Esophagus mucosa (tissue), 1 donor: Measurements from ENCODE around the gene CHMP5. TPM values are rescaled to one million over a fixed set of nuclear protein-coding genes. Genes with fewer than 3 reads are reported as not detected.

Experiments used
- ATAC-seq: fragments of 200-7000 bp; cut with Tn5 transposase; one replicate; pipeline ENCODE4 v1.9.1; 2020
- total RNA-seq: library from RNA; stranded (reverse); gene quantifications from one replicate; pipeline ENCODE4 v1.2.4, GENCODE V29; 2023
- donor health status: DM: yes; HTN: yes; CAD: no.

The CHMP5 gene
- total RNA-seq, 1 donor from 2014 or later = 46.6 TPM

DNA sequence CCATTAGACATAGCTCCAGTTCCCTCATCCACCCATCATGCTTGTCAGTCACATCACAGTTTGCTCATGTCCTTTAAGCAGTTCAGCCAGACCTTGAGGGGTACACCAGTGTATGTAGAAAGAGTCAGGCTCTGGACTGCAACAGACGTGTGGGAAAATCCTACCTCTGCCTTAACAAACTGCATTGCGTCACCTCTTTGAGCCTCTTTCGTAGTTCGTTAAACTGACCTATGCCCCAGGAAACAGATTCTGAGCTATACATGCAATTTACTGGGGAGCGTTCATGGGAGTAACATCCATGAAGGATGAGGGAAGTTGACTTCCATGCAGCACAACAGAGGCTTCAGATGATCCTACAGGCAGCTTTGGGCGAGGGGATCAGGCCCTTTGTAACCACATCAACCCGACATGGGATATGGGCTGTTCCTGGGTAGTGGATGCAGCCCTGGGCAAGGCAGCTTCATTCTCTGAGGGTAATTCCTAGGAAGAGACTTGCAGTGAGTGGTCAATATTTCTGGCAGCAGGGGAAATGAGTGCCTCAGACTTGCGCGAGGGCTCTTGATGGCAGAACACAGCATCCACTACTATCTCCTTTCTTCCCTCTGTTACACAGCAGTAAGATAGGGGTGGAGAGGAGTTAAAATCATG is 20.6 kb upstream of the CHMP5 start:
- ATAC-seq = no peak

DNA sequence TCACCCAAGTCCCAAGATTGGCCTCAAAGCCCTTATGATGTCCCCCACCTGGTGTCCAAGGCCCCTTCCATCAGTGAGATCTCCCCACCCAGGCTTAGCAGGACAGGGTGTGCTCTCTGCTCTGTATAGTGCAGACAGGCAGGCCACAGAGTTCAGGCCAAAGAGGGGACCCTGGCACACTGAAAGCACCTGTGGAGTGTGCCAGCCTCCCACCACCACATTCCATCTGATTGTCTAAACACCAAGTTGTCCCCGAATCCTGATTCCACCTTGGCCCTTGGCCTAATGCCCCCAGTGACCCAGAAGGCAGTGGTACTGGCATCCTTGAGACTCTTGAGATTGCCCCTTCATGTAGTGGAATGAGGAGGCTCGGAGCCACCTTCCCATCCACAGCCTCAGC is 19.5 kb upstream of the CHMP5 start:
- ATAC-seq = no peak

DNA sequence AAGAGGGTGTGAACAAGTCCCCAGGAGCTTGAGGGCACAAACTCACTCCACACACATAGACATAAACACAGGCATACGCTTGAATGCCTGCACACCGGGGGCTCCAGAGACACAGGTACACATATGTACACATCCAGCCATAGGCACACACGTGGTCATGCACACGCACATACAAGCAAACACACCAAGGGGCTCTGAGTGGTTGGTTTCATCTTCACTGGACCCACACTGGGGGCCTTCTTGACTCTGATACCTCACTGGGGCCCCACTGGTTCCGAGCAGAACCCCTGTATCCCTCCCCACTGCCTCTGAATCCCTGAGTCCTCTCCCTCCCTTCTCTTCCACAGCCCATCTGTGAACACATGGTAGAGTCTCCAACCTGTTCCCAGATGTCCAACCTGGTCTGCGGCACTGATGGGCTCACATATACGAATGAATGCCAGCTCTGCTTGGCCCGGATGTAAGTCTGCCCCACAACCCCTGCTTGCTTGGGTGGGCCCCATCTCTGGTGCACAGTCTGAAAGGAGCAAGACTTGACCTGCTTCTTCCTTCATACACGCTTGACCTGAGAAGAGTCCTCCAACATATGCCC is 18.5 kb upstream of the CHMP5 start:
- no peak for ATAC-seq

DNA sequence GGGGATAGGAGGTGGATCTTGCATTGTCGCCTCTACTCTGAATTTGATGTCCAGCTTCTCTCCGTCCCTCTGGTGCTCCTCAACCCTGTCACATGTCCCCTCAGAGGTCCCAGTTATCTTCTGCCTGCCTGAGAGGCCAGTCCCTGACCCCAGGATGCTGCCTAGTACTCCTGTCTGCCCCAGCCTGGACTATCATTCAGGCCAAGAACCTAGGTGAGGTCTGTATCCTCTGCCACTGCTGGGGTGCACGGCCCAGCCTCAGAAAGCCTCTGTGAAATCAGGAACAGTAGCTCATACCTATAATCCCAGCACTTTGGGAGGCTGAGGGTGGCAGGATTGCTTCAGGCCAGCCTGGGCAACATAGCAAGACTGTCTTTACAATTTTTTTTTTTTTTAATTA is 16.2 kb upstream of the CHMP5 start:
- ATAC-seq = no peak

DNA sequence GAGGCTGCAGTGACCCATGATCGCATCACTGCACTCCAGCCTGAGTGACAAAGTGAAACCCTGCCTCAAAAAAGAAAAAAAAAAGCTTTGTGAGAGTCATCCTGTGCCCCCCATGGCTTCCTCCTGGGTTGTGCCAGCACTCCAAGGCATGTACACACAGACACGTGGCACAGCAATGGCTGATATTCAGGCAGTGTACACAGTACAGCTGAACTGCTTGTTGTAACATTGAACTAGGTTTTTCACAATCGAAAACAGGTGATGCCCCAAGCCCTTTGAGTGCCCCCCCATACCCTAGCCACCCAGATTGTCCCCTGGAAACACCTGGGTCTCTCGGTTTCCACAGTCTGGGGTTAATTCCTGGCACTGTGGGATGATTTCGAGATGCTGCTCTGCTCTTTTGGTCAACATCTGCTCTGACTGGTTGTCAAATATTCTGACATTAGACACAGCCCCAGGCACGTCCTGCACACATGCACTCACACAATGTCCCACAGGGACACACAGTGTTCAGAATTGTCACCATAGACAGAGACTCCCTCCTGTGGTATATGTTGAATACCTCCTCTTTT is 15.7 kb upstream of the CHMP5 start:
- ATAC-seq = peak; percentile 6

DNA sequence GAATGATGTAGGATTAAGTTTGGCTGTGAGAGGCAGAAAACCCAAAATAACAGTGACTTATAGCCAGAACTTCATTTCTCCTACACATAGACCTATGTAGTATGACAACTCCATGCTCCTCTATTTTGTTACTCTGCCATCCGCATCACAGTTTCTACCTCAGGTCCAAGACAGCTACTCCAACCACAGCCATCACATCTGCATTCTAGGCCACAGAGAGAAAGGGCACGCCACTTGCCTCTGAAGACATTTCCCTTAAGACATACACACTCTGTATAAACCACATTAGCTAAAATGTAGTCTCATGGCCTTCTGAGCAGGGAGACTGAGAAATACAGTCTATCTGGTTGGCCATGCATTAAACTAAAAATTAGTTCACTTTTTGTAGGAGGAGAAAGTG is 14.9 kb upstream of the CHMP5 start:
- no peak for ATAC-seq

DNA sequence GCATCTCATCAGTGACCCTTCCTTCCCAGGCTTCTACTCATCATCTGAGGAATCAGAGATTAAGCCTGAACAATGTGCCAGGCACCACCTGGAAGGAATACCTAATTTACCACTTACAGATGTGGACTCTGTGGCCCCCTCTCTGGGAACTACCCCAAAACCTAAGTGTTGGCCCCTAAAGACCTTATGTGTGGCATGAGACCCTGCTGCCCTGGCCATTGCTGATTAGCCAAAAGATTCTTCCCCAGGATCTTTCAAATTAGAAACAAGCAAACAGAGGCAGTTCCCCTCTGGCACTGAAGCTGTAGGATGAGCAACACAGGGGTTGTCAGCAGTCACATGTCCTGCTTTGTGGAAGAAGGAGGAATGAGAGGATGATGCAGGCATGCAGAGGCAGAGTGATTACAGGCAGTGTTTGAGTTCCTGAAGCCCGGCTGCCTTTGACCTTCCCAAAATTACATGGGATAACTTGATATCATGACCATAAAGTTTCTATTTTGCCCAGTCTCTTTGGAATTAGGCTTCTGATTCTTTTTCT is 14.3 kb upstream of the CHMP5 start:
- peak; percentile 36 for ATAC-seq

DNA sequence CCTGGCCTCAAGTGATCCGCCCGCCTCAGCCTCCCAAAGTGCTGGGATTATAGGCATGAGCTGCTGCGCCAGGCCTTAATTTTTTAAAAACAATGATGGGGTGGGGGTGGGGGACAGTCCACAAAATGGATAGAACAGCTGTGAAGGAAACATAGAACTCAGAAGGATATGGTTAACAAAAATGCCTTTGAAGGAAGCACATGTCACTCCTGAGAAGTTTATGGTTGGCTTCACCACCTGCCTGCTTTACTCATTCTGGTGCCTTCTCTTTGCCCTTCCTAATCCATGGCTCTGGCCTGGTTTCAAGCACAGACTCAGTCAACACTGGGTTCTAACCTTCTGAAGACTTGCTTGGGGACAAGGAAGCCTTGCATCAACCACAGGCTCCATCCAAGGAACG is 10.6 kb upstream of the CHMP5 start:
- no peak for ATAC-seq

DNA sequence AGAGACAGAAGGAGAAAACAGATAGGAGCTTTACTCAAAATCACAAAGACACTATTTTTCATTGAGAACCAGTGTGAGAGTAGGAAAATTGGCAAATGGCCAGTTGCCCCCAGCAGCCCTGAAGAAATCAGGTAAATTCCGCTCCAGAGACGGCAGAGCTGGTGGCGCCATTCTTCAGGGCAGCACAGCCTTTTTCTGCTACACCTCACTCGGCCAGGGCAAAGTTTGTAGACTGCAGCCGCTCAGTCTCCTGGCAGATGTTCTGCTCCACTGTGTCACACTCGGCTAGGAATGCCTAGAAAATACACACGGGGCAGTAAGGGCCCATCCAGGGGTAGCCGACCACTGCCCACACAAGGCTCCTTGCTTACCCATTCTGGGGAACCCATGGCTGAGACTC is 9.8 kb upstream of the CHMP5 start:
- ATAC-seq = no peak

DNA sequence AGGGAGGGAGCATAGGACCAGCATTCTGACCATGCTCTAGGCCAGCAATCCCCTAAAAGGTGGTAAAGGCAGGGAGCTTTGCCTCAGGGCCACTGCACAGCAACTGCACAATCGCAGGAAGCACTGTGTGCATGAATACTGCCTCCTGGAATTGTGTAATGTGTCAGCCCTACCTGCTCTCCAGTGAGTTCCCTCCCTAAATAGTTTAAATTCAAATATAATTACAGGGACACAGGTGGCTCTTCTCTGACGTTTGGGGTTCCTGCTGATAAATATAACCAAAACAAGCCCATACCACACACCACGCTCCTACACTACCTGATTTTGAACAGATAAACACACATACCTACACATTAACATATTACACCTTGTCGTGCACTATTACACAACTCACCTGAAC is 9.4 kb upstream of the CHMP5 start:
- no peak for ATAC-seq

DNA sequence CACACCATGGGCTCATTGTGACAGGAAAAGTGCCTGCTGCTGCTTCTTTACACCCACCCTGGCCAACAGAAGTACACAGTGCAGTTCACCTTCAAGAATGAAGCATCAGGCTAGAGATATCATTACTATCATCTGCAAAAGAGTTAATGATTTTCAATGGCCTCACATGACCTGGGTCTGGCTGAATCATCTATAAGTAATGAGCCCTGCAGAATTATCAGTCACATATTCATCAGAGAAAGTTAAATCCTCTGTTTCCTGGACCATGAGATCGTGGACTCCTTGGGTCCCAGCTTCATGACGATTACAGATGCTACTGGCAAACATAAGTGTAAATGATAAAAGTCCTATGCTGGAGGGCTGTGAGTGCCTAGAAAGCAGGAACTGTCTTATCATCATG is 8.6 kb upstream of the CHMP5 start:
- ATAC-seq = no peak

DNA sequence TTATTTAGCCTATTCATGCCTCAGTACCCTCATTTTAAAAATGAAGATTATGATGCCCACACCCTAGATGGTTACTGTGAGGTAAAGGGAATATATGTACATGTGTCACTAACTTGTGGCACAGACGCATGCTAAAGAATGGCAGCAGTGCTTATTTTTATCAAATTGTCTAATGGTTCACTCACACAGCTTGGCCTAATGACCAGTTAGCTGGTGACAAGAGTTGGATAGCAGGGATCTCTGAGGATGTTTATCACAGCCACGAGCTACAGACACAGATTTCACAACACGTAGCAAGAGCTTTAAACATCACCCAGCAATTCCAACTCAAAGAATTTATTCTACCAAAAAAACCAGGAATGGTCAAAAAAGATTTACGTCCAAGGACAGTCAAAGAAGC is 7.6 kb upstream of the CHMP5 start:
- ATAC-seq = no peak

DNA sequence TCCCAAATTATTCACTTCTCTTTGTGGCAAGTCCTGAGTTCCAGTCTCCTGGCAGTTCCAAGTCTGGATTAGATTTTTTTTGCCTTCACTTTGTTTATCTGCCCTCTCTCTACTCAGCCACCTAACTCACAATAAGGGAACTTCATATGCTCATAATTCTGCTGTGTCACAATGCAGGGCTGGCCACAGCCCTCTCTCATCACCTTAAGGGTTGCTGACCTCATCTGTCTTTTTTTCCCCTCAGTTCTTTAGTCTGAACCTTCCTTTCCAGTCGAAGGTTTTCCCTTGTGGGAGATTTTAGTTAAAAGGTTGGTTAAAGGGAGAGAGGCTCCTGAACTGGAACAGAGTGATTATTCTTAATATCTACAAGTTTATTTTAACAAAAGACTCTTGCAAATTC is 4.5 kb upstream of the CHMP5 start:
- ATAC-seq = no peak

DNA sequence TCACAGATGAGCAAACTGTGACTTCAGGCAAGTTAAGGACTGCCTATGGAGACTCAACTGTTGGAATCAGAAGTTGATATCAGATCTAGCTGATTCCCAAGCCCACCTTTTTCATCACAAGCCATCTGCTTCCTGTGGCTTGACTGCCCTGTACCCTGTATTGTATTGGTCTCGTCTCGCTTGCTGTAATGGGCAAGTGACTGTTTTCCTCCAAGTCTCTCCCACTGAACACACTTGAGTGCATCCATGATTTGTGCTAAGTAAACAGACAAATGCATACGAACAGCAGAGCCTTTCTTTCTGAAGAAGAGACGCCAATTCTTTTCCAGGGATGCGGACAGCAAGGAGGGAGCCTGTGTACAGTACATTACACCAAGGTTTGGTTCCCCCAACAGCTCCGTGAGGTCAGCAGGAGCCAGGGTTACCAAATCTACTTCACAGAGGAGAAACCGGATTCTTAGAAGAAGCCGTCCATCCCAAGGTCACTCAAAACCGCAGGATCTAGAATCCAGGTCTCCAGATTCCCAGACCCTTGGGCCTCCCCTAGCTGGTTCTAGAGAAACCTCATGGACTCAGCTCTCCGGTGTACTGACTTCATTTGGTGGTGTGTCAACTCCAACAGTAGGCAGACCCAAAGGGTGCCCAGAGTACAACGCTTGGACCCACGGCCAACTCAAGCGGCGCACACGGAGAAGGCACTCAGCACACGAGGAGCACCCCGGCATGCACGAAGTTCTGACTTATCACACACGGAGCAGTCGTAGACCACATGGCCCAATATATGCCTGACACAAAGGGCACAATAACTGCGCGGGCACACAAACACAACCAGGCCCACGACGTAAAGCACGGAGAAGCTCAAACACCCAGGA is 1.5 kb upstream of the CHMP5 start:
- ATAC-seq = peak; percentile 5

DNA sequence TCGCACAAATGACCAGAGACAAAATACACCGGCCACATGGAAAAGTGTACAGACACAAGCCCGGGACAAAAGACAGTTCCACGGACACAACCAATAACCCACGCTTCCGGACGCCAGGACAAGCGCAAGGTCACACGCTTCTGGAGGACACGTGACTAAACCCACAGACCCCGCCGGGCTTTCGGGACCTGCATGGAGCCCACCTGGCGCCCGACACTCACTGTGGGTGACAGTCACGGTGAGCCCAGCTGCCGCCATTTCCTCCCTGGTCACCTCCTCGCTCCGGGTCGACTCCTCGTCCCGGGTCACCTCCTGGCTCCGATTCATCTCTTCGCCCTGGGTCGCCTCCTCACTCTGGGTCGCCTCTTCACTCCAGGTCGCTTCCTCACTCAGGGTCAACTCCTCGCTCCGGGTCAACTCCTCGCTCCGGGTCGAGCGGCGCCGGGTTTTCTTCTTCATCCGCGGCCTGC is 811 bp upstream of the CHMP5 start:
- ATAC-seq = peak; percentile 17

DNA sequence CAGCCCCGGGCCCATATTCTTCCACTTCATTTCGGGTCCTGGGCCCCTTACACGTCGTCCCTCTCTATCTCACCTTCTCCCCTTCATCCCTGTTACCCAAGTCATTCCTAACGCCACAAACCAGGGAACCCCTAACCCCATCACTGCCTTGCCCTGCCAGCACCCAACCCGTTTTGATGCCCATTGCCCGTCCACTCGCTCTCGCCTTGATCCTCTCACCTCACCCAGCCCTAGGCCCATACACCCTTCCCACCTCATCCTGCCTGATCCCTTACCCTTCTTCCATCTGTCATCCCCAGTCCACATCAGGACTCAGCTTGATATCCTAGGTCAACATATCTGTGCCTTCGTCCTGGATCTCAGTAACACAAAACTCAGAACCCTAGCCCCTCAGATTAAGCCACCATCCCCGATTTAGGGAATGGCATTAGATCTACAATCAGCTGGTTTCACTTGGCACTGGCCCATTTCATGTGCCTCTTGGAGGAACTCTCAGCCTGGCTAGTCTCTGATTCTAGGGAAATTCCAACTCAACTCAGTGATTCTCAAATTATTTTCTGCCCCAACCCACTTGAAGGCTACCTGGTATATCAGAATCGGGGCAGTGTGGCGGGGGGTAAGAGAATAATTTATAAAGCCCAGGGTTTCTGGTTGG is 489 bp downstream of the CHMP5 start:
- no peak for ATAC-seq

DNA sequence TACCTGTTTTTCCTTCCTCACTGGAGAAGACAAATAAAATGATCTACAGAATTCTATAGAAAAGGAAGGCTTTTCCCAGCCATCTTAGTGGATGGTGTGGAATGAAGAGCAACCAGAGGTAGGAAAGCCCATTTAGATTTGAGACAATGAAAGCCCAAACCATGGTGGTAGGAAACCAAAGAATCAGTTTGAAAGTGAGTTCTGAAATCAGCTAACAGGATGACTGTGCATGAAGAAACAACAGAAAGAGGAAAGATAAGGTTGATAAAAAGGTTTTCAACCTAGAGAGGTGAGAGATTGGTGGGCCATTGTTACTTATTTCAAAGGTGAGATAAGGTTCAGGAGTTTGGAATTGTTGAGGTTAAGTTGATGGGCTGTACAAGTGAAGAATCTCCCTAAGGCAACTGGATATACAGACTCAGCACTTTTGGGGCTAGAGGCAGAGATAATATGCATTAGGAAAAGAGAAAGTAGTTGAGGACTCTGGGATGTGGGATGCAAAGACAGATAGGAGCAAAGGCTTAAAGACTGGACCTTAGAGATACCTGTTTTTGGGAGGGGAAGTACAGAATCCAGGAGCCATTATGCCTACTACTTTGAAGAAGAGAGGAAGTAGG is 2.4 kb downstream of the CHMP5 start:
- no peak for ATAC-seq

DNA sequence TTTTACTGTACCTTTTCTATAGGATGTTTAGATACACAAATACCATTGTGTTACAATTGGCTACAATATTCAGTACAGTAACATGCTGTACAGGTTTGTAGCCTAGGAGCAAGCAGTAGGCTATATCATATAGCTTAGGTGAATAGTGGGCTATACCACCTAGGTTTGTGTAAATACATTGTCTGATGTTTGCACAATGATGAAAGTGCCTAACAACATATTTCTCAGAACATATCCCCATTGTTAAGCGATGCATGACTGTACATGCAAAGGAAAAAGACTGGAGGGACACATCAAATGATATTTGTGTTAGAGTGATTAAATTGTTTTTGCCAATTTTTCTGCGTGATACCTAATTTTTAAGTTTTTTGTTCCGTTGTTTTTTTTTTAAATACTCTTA is 5.3 kb downstream of the CHMP5 start:
- ATAC-seq = no peak

DNA sequence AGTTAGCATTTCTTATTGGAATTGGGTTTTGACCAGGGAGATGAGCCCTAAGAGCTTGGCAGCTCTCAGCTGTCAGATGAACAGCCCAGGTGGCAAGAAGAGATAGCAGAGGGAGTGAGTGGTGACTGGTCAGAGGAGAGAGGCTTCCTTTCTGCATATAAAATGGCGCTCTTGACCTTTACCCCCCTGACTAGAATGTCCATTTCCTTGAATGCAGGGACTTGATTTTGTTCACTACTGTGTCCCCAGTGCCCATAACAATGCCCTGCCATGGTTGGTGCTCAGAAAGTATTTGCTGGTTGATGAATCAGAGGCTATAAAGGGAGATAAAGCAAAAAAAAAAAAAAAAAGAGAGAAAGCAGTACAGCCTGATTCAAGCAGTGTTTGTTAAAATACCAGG is 7.2 kb downstream of the CHMP5 start:
- ATAC-seq = no peak

DNA sequence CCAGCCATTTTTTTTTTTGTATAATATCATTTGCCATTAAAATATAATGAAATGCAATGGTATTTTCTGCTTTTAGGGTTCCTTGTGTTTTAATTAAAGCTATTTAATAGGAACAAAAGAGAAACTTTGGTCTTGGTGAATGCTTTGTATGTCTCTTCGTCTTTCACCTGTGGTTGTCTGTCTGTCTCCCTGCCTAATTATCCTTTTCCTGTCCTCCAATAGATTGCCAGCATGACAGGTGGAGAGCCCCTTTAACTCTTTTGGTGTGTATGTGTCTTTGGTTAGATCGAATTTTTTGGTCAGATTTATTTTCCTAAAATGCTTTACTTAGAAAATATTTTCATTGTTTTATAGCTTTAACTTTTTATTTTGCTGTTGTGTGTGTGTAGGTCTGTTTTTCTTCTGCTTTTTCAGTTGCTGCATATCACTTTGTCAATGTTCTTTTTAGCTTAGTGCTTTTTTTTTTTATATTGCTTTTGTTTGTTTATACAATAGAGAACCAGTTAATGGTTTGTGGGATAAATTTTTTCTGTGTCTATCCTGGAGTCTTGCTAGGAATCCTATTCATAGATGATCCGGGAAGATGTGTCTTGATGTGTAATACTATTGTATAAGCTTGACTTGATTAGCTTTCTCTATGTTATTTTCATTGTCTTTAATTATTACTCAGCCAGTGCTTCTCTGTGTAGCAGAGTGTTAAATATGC is 8.6 kb downstream of the CHMP5 start:
- no peak for ATAC-seq

DNA sequence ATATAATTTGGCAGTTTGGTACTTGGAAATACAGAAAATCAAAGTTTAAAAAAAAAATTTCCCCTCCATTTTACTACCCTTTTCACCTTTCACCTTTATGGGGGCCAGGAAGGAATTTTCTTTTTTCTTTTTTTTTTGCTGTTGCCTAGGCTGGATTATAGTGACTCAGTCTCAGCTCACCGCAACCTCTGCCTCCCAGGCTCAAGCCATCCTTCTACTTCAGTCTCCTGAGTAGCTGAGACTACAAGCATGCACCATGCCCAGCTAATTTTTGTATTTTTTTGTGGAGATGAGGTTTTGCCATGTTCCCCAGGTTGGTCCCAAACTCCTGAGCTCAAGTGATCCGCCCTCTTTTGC is 9.1 kb downstream of the CHMP5 start:
- no peak for ATAC-seq

DNA sequence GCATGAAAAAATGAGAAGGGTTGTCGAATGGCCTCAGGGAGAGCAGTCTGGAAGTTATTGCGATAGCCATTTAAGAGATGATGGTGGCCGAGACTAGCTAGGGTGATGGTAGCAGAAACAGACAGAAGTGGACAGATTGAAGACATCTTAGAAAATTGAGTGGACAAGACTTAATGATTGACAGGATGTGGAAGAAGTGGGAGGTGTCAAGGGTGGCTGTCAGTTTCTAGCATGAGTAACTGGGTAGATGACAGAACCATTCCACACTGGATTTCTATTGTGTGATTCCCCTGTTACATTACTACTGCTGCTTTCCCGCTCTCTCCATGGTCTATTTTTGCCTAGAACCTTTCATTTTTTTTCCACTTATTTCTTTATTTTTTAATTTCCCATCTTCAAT is 12.6 kb downstream of the CHMP5 start:
- ATAC-seq = no peak
